Fibroblast of mammary gland (primary cell): ENCODE data around the gene CYP19A1.

Source experiments
- DNase-seq: peaks from one replicate; pipeline ENCODE4 v3.0.0-alpha.2; 2010; ENCODE audit warnings: low read depth
- H3K4me3 ChIP-seq: 2 replicates; pipeline ENCODE4 v1.5.1; 2011; ENCODE audit warnings: low read depth, mild to moderate bottlenecking, low read length, moderate library complexity; ENCODE audit not compliant: control insufficient read depth
- TF ChIP-seq, protein P1 (sequence below): conservative IDR thresholded peaks from 2 replicates; pipeline ENCODE4 v1.5.1; 2011; ENCODE audit warnings: low read depth, low read length, inconsistent platforms; ENCODE audit not compliant: control insufficient read depth, insufficient read depth

The CYP19A1 gene

DNA sequence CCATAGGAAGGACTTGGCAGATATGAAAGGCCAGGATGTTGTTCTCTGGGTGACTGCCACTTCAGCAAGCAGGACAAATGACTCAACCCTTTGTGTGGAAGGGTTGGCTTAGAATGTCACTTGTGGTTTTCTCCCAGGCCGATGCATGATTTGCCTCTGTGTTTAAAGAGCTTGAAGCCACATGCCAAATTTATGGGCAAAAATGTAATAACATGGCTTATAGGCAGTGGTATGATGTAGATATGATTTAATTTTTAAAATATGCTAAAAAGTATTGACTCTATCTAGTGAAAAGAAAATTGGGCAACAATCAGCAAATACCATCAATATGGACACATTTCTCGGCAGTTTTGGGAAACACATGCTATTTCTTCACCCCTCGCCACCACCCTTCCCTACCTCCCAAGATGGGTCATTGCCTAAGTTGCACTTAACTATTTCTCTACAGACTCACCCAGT, 114.6 kb downstream of the CYP19A1 start:
- no peak overlapping the region for H3K4me3 ChIP-seq
- DNase-seq: peak; percentile 97
- TF ChIP-seq, protein P1, sequence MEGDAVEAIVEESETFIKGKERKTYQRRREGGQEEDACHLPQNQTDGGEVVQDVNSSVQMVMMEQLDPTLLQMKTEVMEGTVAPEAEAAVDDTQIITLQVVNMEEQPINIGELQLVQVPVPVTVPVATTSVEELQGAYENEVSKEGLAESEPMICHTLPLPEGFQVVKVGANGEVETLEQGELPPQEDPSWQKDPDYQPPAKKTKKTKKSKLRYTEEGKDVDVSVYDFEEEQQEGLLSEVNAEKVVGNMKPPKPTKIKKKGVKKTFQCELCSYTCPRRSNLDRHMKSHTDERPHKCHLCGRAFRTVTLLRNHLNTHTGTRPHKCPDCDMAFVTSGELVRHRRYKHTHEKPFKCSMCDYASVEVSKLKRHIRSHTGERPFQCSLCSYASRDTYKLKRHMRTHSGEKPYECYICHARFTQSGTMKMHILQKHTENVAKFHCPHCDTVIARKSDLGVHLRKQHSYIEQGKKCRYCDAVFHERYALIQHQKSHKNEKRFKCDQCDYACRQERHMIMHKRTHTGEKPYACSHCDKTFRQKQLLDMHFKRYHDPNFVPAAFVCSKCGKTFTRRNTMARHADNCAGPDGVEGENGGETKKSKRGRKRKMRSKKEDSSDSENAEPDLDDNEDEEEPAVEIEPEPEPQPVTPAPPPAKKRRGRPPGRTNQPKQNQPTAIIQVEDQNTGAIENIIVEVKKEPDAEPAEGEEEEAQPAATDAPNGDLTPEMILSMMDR: no peak

DNA sequence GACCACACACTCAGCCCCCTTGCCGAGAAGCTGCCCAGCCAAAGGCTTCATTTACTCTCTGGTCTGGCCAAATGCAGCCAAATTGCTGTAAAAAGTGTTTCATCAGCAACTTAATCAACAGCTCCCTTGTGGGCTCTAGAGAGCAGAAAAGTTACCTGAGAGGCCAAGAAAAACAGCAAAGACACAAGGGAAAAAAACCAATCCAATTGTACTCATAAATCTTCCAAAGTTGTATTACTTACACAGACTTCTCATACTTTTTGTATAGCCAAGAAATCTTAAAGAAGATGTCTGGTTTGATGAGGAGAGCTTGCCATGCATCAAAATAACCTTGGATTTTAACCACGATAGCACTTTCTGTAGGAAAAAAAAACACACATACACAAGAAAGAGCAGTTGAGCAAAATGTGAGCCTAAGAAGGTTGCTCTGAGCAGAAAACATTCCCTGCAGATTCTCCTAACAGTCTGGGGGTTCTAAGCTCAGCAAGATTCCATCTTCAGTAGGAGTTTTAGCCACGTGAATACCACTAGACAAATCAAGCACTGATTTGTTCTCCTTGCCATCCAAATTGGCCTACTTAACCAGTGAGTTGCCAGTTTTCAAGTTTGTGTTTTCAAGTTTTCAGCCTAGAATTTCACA, 120.0 kb downstream of the CYP19A1 start:
- DNase-seq: peak; percentile 76
- TF ChIP-seq, protein P1: no peak
- no peak overlapping the region for H3K4me3 ChIP-seq

DNA sequence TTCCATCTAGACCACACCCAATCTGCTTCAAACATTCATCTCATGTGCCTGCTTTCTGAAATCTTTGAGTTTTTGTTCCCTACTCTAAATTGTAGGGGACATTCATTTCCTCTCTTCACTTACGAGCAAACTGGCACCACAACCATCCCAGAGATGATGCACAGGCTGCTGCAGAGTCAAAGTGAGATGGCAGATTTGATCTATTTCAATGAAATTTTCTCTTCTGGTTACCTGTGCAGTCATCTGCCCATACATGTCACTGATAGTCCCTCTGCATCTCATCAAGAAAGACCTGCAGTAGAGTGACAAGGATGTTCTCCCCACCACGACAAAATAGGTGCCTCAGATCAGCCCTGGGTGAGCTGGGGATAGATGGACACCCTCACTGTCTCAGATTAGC, 125.5 kb downstream of the CYP19A1 start:
- no peak overlapping the region for H3K4me3 ChIP-seq
- TF ChIP-seq, protein P1: no peak
- DNase-seq: no peak

DNA sequence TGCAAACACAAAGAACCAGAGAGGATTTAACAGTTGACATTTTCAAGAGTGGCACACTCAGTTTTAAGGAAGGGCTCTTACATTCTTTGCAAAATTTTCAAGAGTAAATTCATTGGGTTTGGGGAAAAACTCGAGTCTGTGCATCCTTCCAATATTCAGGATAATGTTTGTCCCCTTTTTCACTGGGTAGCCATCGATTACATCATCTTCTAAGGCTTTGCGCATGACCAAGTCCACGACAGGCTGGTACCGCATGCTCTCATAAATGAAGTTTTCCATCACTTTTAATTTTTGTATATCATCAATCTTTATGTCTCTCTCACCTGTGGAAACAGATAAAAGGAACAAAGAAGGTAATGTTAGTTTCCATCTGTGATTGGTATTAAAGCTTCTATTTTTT, 126.2 kb downstream of the CYP19A1 start:
- H3K4me3 ChIP-seq: no peak overlapping the region
- TF ChIP-seq, protein P1: no peak
- no peak for DNase-seq

DNA sequence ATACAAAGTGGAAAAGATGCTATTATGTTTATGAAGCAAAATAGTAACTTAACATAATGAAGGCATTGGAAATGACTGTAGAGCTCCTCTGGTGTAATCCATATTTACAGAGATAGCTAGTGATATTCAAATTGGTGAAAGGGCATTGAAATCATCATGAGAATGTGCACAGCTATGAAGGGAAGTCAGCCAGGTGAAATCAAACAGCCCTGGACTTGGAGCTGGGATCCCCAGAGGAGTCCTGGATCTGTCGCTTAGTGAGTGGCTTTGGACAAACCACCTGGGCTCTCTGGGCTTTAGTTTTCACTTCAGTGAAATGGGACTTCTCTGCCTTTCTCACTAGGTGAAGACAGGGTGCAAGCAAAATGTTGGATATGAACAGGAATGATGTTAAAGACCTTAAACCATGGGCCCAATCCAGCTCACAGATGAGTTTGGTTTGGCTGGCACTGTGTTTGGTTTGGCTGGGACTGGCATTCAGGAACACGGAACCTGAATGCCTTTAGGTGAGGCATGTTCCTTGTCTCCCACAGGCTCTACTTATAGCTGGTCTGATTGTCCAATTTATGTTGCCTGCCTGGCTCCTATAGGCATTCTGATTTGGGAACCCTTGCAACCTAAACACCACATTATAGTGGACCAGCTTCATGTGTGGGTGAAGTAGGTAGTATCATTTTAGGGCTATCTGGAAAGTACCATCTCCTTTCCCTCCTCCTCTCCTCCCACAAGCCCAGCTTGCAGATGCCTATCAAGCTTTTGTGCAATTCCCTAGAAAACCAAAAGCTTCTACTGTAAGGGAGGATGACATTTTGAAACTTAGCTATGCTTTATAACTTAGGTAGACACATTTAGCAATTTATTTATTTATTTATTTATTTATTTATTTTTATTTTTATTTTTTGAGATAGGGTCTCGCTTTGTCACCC, 133.1 kb downstream of the CYP19A1 start:
- TF ChIP-seq, protein P1: no peak
- no peak overlapping the region for H3K4me3 ChIP-seq
- DNase-seq: no peak

DNA sequence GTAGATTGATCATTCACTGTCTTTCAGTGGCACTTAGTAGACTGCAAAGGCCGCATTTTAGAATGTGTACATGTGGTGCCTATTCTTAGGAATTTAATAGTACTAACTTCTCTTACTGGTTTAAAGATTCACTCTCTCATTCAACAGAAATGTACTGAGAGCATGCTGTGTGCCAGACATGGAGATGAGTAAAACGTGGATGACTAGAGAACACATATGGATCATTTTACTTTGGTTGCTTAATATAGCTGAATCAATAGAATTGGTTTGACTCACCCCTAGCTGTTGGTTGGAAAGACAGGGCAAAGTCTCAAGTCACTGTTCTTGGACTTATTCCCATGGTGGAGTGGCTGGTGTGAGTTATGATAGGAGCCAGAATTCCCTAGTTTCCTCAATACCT, 134.6 kb downstream of the CYP19A1 start:
- TF ChIP-seq, protein P1: no peak
- no peak overlapping the region for H3K4me3 ChIP-seq
- peak; percentile 99 for DNase-seq
